ENCODE results near the gene TRMT2A.

Gene TRMT2A

DNA sequence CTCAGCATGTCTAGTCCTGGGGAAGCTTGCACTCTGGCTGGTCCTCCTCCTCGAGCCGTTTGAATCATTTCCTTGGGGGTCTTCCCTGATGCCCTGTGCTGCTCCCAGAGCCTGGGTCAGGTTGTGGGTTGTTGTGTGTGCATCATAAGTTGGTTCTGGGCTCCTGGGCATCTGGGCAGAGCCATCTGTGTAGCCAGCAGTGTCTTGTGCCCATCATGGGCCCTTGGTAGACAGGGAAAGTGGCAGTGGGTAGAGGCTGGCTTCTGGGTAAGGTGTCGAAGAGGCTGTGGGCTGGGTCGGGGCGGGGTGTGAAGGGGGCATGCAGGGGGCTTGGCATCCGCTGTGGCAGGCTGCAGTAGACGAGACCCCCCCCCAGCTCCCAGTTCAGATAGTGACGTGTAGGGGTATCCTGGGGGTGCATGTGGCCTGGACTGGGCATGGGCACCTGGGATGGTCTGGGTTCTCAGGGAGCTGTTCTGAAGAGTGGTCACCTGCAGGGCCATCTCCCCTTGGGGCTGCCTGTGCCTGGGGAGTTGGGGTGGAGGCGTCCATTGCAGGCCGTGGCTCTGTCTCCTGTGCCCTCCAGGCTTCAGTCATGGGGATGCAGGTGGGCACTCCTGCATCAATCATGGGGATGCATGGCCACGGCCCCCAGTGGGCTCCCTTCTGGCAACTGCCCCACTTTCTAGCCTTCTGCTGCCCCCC is 7.2 kb upstream of the TRMT2A start (continued):
- TF ChIP-seq, protein P1, sequence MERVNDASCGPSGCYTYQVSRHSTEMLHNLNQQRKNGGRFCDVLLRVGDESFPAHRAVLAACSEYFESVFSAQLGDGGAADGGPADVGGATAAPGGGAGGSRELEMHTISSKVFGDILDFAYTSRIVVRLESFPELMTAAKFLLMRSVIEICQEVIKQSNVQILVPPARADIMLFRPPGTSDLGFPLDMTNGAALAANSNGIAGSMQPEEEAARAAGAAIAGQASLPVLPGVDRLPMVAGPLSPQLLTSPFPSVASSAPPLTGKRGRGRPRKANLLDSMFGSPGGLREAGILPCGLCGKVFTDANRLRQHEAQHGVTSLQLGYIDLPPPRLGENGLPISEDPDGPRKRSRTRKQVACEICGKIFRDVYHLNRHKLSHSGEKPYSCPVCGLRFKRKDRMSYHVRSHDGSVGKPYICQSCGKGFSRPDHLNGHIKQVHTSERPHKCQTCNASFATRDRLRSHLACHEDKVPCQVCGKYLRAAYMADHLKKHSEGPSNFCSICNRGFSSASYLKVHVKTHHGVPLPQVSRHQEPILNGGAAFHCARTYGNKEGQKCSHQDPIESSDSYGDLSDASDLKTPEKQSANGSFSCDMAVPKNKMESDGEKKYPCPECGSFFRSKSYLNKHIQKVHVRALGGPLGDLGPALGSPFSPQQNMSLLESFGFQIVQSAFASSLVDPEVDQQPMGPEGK (CRISPR knock-in tag; IDR thresholded peaks at IDR 0.05; ENCODE audit: borderline replicate concordance), result no peak
- TF ChIP-seq ZNF70 (CRISPR knock-in tag; IDR thresholded peaks at IDR 0.05), result no peak
- no peak for TF ChIP-seq ZC3H10 (CRISPR knock-in tag; IDR thresholded peaks at IDR 0.05)
- TF ChIP-seq SNAI2 (CRISPR knock-in tag; IDR thresholded peaks at IDR 0.05), result no peak
- TF ChIP-seq, protein P2, sequence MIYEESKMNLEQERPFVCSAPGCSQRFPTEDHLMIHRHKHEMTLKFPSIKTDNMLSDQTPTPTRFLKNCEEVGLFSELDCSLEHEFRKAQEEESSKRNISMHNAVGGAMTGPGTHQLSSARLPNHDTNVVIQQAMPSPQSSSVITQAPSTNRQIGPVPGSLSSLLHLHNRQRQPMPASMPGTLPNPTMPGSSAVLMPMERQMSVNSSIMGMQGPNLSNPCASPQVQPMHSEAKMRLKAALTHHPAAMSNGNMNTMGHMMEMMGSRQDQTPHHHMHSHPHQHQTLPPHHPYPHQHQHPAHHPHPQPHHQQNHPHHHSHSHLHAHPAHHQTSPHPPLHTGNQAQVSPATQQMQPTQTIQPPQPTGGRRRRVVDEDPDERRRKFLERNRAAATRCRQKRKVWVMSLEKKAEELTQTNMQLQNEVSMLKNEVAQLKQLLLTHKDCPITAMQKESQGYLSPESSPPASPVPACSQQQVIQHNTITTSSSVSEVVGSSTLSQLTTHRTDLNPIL (CRISPR knock-in tag; IDR thresholded peaks at IDR 0.05; ENCODE audit: low read depth), result no peak

DNA sequence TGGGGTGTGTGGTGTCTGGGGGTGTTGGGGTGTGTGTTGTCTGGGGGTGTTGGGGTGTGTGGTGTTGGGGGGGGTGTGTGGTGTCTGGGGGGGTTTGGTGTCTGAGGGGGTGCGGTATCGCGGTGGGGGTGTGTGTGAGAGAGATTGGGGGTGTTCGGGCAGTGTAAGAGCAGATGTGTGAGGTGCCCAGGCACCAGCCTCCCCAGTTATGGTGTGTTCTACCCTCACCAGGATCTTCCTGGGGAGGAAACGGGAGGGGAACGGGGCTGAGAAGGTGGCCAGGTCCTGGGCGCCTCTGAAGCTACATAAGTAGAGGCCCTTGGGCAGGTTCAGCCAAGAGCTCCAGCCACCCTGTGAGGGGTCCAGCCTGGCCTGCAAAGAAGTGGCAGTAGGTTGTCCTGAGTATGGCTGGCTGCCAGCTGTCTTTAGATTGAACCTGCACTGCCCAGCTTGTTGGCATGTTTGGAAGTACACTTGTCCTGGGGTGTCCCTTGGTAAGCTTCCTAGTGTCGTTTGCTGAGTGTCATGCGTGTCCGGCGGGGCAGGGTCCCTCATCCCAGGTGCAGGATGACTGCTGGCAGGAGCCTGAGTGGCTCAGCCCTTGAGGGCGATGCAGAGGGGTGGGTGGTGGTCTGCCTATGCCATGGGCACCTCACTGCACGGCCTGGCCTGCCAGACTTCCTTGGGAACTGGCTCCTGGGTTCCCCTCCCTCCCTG is 6.5 kb upstream of the TRMT2A start:
- ATAC-seq, result no peak

More for the DNA sequence above, 6.5 kb upstream of the TRMT2A start:
- TF ChIP-seq, protein P3, sequence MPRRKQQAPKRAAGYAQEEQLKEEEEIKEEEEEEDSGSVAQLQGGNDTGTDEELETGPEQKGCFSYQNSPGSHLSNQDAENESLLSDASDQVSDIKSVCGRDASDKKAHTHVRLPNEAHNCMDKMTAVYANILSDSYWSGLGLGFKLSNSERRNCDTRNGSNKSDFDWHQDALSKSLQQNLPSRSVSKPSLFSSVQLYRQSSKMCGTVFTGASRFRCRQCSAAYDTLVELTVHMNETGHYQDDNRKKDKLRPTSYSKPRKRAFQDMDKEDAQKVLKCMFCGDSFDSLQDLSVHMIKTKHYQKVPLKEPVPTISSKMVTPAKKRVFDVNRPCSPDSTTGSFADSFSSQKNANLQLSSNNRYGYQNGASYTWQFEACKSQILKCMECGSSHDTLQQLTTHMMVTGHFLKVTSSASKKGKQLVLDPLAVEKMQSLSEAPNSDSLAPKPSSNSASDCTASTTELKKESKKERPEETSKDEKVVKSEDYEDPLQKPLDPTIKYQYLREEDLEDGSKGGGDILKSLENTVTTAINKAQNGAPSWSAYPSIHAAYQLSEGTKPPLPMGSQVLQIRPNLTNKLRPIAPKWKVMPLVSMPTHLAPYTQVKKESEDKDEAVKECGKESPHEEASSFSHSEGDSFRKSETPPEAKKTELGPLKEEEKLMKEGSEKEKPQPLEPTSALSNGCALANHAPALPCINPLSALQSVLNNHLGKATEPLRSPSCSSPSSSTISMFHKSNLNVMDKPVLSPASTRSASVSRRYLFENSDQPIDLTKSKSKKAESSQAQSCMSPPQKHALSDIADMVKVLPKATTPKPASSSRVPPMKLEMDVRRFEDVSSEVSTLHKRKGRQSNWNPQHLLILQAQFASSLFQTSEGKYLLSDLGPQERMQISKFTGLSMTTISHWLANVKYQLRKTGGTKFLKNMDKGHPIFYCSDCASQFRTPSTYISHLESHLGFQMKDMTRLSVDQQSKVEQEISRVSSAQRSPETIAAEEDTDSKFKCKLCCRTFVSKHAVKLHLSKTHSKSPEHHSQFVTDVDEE (CRISPR knock-in tag; IDR thresholded peaks at IDR 0.05), result no peak
- no peak for TF ChIP-seq TOX (CRISPR knock-in tag; IDR thresholded peaks at IDR 0.05; ENCODE audit: borderline replicate concordance)
- no peak for TF ChIP-seq RARB (CRISPR knock-in tag; IDR thresholded peaks at IDR 0.05)
- no peak for TF ChIP-seq OSR1 (CRISPR knock-in tag; IDR thresholded peaks at IDR 0.05)
- no peak for TF ChIP-seq SNAI2 (CRISPR knock-in tag; IDR thresholded peaks at IDR 0.05)
- TF ChIP-seq, protein P4, sequence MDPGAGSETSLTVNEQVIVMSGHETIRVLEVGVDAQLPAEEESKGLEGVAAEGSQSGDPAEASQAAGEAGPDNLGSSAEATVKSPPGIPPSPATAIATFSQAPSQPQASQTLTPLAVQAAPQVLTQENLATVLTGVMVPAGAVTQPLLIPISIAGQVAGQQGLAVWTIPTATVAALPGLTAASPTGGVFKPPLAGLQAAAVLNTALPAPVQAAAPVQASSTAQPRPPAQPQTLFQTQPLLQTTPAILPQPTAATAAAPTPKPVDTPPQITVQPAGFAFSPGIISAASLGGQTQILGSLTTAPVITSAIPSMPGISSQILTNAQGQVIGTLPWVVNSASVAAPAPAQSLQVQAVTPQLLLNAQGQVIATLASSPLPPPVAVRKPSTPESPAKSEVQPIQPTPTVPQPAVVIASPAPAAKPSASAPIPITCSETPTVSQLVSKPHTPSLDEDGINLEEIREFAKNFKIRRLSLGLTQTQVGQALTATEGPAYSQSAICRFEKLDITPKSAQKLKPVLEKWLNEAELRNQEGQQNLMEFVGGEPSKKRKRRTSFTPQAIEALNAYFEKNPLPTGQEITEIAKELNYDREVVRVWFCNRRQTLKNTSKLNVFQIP (CRISPR knock-in tag; IDR thresholded peaks at IDR 0.05; ENCODE audit: borderline replicate concordance, low read depth), result no peak
- no peak for TF ChIP-seq ZC3H10 (CRISPR knock-in tag; IDR thresholded peaks at IDR 0.05)
- no peak for TF ChIP-seq ISL1 (CRISPR knock-in tag; IDR thresholded peaks at IDR 0.05)
- no peak for TF ChIP-seq ZNF8 (CRISPR knock-in tag; IDR thresholded peaks at IDR 0.05)
- no peak for TF ChIP-seq ZFP3 (CRISPR knock-in tag; IDR thresholded peaks at IDR 0.05)
- TF ChIP-seq ESRRG (CRISPR knock-in tag; IDR thresholded peaks at IDR 0.05), result no peak
- TF ChIP-seq BACH2 (CRISPR knock-in tag; IDR thresholded peaks at IDR 0.05; ENCODE audit: borderline replicate concordance), result no peak
- TF ChIP-seq, protein P5, sequence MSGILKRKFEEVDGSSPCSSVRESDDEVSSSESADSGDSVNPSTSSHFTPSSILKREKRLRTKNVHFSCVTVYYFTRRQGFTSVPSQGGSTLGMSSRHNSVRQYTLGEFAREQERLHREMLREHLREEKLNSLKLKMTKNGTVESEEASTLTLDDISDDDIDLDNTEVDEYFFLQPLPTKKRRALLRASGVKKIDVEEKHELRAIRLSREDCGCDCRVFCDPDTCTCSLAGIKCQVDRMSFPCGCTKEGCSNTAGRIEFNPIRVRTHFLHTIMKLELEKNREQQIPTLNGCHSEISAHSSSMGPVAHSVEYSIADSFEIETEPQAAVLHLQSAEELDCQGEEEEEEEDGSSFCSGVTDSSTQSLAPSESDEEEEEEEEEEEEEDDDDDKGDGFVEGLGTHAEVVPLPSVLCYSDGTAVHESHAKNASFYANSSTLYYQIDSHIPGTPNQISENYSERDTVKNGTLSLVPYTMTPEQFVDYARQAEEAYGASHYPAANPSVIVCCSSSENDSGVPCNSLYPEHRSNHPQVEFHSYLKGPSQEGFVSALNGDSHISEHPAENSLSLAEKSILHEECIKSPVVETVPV (CRISPR knock-in tag; IDR thresholded peaks at IDR 0.05), result no peak
- TF ChIP-seq ZNF70 (CRISPR knock-in tag; IDR thresholded peaks at IDR 0.05), result no peak
- TF ChIP-seq, protein P1 (CRISPR knock-in tag; IDR thresholded peaks at IDR 0.05; ENCODE audit: borderline replicate concordance), result no peak
- TF ChIP-seq ARNTL (CRISPR knock-in tag; IDR thresholded peaks at IDR 0.05; ENCODE audit: borderline replicate concordance, low read depth), result no peak
